ENCODE results near the gene TAB3. TPM values are rescaled to one million over a fixed set of nuclear protein-coding genes. Genes with fewer than 3 reads are reported as not detected.

Gene TAB3
- total RNA-seq, 1 donor from 2014 or later: 10.8 TPM

GRCh38 chrX:30883138-30883537 lies 5.9 kb downstream of the TAB3 start:
- no peak overlapping the region for H3K4me3 ChIP-seq (ENCODE audit: low read depth, low read length)
- no peaks in the 10 kb centered on the region for H3K36me3 ChIP-seq (ENCODE audit: control insufficient read depth, insufficient read depth, low read length)
- DNase-seq (ENCODE audit: low read depth): no peak
- no peak for FAIRE-seq
- no peak for TF ChIP-seq CTCF (IDR thresholded peaks at IDR 0.05; ENCODE audit: insufficient read depth, low read length, severe bottlenecking)
- no peaks in the 10 kb centered on the region for H3K27me3 ChIP-seq (ENCODE audit: control insufficient read depth, insufficient read depth, low read length)

GRCh38 chrX:30881797-30882196 lies 7.3 kb downstream of the TAB3 start:
- H3K27me3 ChIP-seq (ENCODE audit: control insufficient read depth, insufficient read depth, low read length): no peaks in the 10 kb centered on the region
- DNase-seq (ENCODE audit: low read depth) (no peak), FAIRE-seq (no peak)
- no peaks in the 10 kb centered on the region for H3K36me3 ChIP-seq (ENCODE audit: control insufficient read depth, insufficient read depth, low read length)
- H3K4me3 ChIP-seq (ENCODE audit: low read depth, low read length): no peak overlapping the region
- TF ChIP-seq CTCF (IDR thresholded peaks at IDR 0.05; ENCODE audit: insufficient read depth, low read length, severe bottlenecking): no peak

GRCh38 chrX:30881390-30881789 lies 7.7 kb downstream of the TAB3 start:
- TF ChIP-seq CTCF (IDR thresholded peaks at IDR 0.05; ENCODE audit: insufficient read depth, low read length, severe bottlenecking): no peak
- H3K4me3 ChIP-seq (ENCODE audit: low read depth, low read length): no peak overlapping the region
- no peaks in the 10 kb centered on the region for H3K27me3 ChIP-seq (ENCODE audit: control insufficient read depth, insufficient read depth, low read length)
- FAIRE-seq (no peak), DNase-seq (ENCODE audit: low read depth) (no peak)
- no peaks in the 10 kb centered on the region for H3K36me3 ChIP-seq (ENCODE audit: control insufficient read depth, insufficient read depth, low read length)

- DNase-seq (ENCODE audit: low read depth) (no peak), FAIRE-seq (no peak)
- no peak for TF ChIP-seq CTCF (IDR thresholded peaks at IDR 0.05; ENCODE audit: insufficient read depth, low read length, severe bottlenecking)
- no peak overlapping the region for H3K4me3 ChIP-seq (ENCODE audit: low read depth, low read length)
- H3K27me3 ChIP-seq (ENCODE audit: control insufficient read depth, insufficient read depth, low read length): no peaks in the 10 kb centered on the region
- no peaks in the 10 kb centered on the region for H3K36me3 ChIP-seq (ENCODE audit: control insufficient read depth, insufficient read depth, low read length)
Measured at GRCh38 chrX:30880058-30880457, 9.0 kb downstream of the TAB3 start.

GRCh38 chrX:30876367-30876766 lies 12.7 kb downstream of the TAB3 start:
- TF ChIP-seq CTCF (IDR thresholded peaks at IDR 0.05; ENCODE audit: insufficient read depth, low read length, severe bottlenecking): no peak

GRCh38 chrX:30875957-30876356 lies 13.1 kb downstream of the TAB3 start:
- peak; percentile 89 for DNase-seq (ENCODE audit: low read depth)
- Histone ChIP-seq H3K36me3 (ENCODE audit: control insufficient read depth, insufficient read depth, low read length) (no peaks in the 10 kb centered on the region), H3K27me3 (ENCODE audit: control insufficient read depth, insufficient read depth, low read length) (no peaks in the 10 kb centered on the region), H3K4me3 (ENCODE audit: low read depth, low read length) (no peak overlapping the region)
- no peak for TF ChIP-seq CTCF (IDR thresholded peaks at IDR 0.05; ENCODE audit: insufficient read depth, low read length, severe bottlenecking)
- FAIRE-seq: no peak

More at GRCh38 chrX:30876367-30876766, 12.7 kb downstream of the TAB3 start:
- H3K36me3 ChIP-seq (ENCODE audit: control insufficient read depth, insufficient read depth, low read length): no peaks in the 10 kb centered on the region
- H3K27me3 ChIP-seq (ENCODE audit: control insufficient read depth, insufficient read depth, low read length): no peaks in the 10 kb centered on the region
- no peak overlapping the region for H3K4me3 ChIP-seq (ENCODE audit: low read depth, low read length)
- DNase-seq (ENCODE audit: low read depth) (peak; percentile 50), FAIRE-seq (no peak)
